ENCODE results near the gene NKAPD1.

GRCh38 chr11:112121981-112122615 lies 48.0 kb downstream of the NKAPD1 start:
- TF ChIP-seq CTCF (IDR thresholded peaks at IDR 0.05 in 2 of 3, conservative IDR thresholded peaks at IDR 0.05 in 1 of 3; ENCODE audit: borderline replicate concordance in 1 of 3, insufficient read depth in 1 of 3, low read depth in 2 of 3, low read length in 2 of 3) (no peak), ZNF274 (IDR thresholded peaks at IDR 0.05; ENCODE audit: low read depth, low read length) (no peak), ZFX (IDR thresholded peaks at IDR 0.05) (no peak), YY1 (IDR thresholded peaks at IDR 0.05; ENCODE audit: extremely low read depth, insufficient replicate concordance, low read depth, low read length) (no peak), SP1 (IDR thresholded peaks at IDR 0.05; ENCODE audit: low read depth) (no peak), POLR2A (IDR thresholded peaks at IDR 0.05; ENCODE audit: borderline replicate concordance, extremely low read depth, insufficient read depth, insufficient read length) (no peak)
